IMR-90 (cell line): ENCODE measurements around the gene USP24. TPM values are rescaled to one million over a fixed set of nuclear protein-coding genes. Genes with fewer than 3 reads are reported as not detected.

Experiments
- ATAC-seq: fragments of 200-7000 bp; cut with Tn5 transposase; 2 replicates; pipeline ENCODE4 v1.9.1; 2020; ENCODE audit warnings: low read depth, mild to moderate bottlenecking, moderate library complexity
- BruUV-seq: library from RNA; stranded (reverse); fragments of 400-500 nt; replicated peaks from 2 replicates; lab custom pipeline; 2021; lab: Mats Ljungman, UMichigan
- CTCF ChIA-PET: fragments of 300-600 bp; formaldehyde crosslinking; extraction: SDS; loops from one replicate; lab custom pipeline; 2021; ENCODE audit warnings: antibody characterized with exemption; lab: Yijun Ruan, JAX
- POLR2A ChIA-PET: fragments of 300-600 bp; sonication (Branson Sonifier 250); formaldehyde crosslinking; loops from one replicate; lab custom pipeline; 2022; ENCODE audit warnings: antibody characterized with exemption; ENCODE audit not compliant: unreplicated experiment; lab: Charles Lee
- DNase-seq: peaks from one replicate; pipeline ENCODE4 v3.0.0; 2013
- H2AFZ ChIP-seq: replicated peaks from 2 replicates; pipeline ENCODE3; 2013; ENCODE audit warnings: low read length, mild to moderate bottlenecking; ENCODE audit not compliant: poor library complexity
- H2AK5ac ChIP-seq: 2 replicates; pipeline ENCODE4 v1.6.1; 2013; ENCODE audit warnings: low read depth, low read length, inconsistent platforms
- H2AK9ac ChIP-seq: replicated peaks from 2 replicates; pipeline ENCODE3; 2013; ENCODE audit warnings: mild to moderate bottlenecking, low read depth, low read length, moderate library complexity; ENCODE audit not compliant: poor library complexity
- H2BK120ac ChIP-seq: 2 replicates; pipeline ENCODE4 v1.6.1; 2013; ENCODE audit warnings: low read depth, low read length, inconsistent platforms
- H2BK15ac ChIP-seq: 3 replicates; pipeline ENCODE4 v1.6.1; 2013; ENCODE audit warnings: low read depth, low read length, inconsistent platforms
- H2BK20ac ChIP-seq: 2 replicates; pipeline ENCODE4 v1.6.1; 2013; ENCODE audit warnings: low read depth, mild to moderate bottlenecking, inconsistent platforms, low read length, moderate library complexity
- H2BK5ac ChIP-seq: 2 replicates; pipeline ENCODE4 v1.6.1; 2013; ENCODE audit warnings: mild to moderate bottlenecking, low read depth, low read length, inconsistent platforms; ENCODE audit not compliant: poor library complexity, severe bottlenecking
- H3K14ac ChIP-seq: replicated peaks from 2 replicates; pipeline ENCODE4 v1.6.1; 2013; ENCODE audit warnings: low read depth, low read length, inconsistent platforms
- H3K18ac ChIP-seq: 2 replicates; pipeline ENCODE4 v1.6.1; 2013; ENCODE audit warnings: low read depth, low read length, control low read depth
- H3K23ac ChIP-seq: 2 replicates; pipeline ENCODE4 v1.6.1; 2013; ENCODE audit warnings: low read depth, low read length, inconsistent platforms
- H3K27ac ChIP-seq: 2 replicates; pipeline ENCODE4 v1.5.1; 2013; ENCODE audit warnings: mild to moderate bottlenecking, control low read depth, low read length; ENCODE audit not compliant: insufficient read depth
- H3K27me3 ChIP-seq: 2 replicates; pipeline ENCODE4 v1.6.1; 2013; ENCODE audit warnings: low read length; ENCODE audit not compliant: control insufficient read depth, insufficient read depth
- H3K36me3 ChIP-seq: 2 replicates; pipeline ENCODE4 v1.6.1; 2013; ENCODE audit warnings: low read length, mixed read lengths; ENCODE audit not compliant: control insufficient read depth, insufficient read depth
- H3K4ac ChIP-seq: 2 replicates; pipeline ENCODE4 v1.6.1; 2013; ENCODE audit warnings: low read depth, low read length, inconsistent platforms
- H3K4me1 ChIP-seq: 2 replicates; pipeline ENCODE4 v1.6.1; 2013; ENCODE audit warnings: low read length, mixed read lengths; ENCODE audit not compliant: control insufficient read depth, insufficient read depth
- H3K4me2 ChIP-seq: 2 replicates; pipeline ENCODE4 v1.6.1; 2013; ENCODE audit warnings: low read depth, mild to moderate bottlenecking, control low read depth, low read length, moderate library complexity
- H3K4me3 ChIP-seq: 2 replicates; pipeline ENCODE4 v1.5.1; 2013; ENCODE audit warnings: low read depth, mild to moderate bottlenecking, control low read depth, low read length, moderate library complexity; ENCODE audit not compliant: insufficient read depth
- H3K56ac ChIP-seq: 2 replicates; pipeline ENCODE4 v1.6.1; 2013; ENCODE audit warnings: low read length, inconsistent platforms; ENCODE audit not compliant: insufficient read depth; ENCODE audit errors: extremely low read depth
- H3K79me1 ChIP-seq, 2 experiments: 2 replicates each; pipeline ENCODE4 v1.6.1; 2013; ENCODE audit warnings: low read length in 2 of 2, inconsistent platforms in 1 of 2, low read depth in 1 of 2
- H3K9ac ChIP-seq: 2 replicates; pipeline ENCODE4 v1.6.1; 2013; ENCODE audit warnings: low read depth, low read length, control low read depth
- H3K9me1 ChIP-seq: 2 replicates; pipeline ENCODE4 v1.6.1; 2013; ENCODE audit warnings: low read length, inconsistent platforms; ENCODE audit not compliant: insufficient read depth
- H3K9me3 ChIP-seq: 2 replicates; pipeline ENCODE4 v1.6.1; 2013; ENCODE audit warnings: low read length; ENCODE audit not compliant: control insufficient read depth, insufficient read depth
- H4K20me1 ChIP-seq: 2 replicates; pipeline ENCODE4 v1.6.1; 2013; ENCODE audit warnings: low read length, inconsistent platforms; ENCODE audit not compliant: insufficient read depth
- H4K5ac ChIP-seq: 2 replicates; pipeline ENCODE4 v1.6.1; 2013; ENCODE audit warnings: mild to moderate bottlenecking, low read depth, low read length, control low read depth
- H4K8ac ChIP-seq, 2 experiments: 2 replicates each; pipeline ENCODE4 v1.6.1; 2013; ENCODE audit warnings: low read depth in 2 of 2, low read length in 2 of 2, control low read depth in 1 of 2, inconsistent platforms in 1 of 2
- H4K91ac ChIP-seq: 2 replicates; pipeline ENCODE4 v1.6.1; 2013; ENCODE audit warnings: low read depth, low read length, inconsistent platforms; ENCODE audit not compliant: insufficient read depth
- BHLHE40 ChIP-seq: fragments of 150-350 bp; IDR thresholded peaks from 2 replicates; pipeline ENCODE4 v1.6.1; 2016; ENCODE audit warnings: mild to moderate bottlenecking, low read depth, low read length
- CEBPB ChIP-seq: IDR thresholded peaks from 2 replicates; pipeline ENCODE4 v1.6.1; 2012; ENCODE audit warnings: low read depth, low read length, improper control_type of control experiment
- CHD1 ChIP-seq: IDR thresholded peaks from 2 replicates; pipeline ENCODE4 v1.6.1; 2012; ENCODE audit warnings: low read depth, low read length, improper control_type of control experiment
- CTCF ChIP-seq: conservative IDR thresholded peaks from 2 replicates; pipeline ENCODE4 v1.5.1; 2012; ENCODE audit warnings: mild to moderate bottlenecking, low read depth, low read length, improper control_type of control experiment
- ELK1 ChIP-seq: fragments of 150-350 bp; IDR thresholded peaks from 2 replicates; pipeline ENCODE4 v1.6.1; 2016; ENCODE audit warnings: low read depth, mild to moderate bottlenecking, low read length, moderate library complexity, borderline replicate concordance
- FOS ChIP-seq: fragments of 150-350 bp; IDR thresholded peaks from 2 replicates; pipeline ENCODE4 v1.6.1; 2016; ENCODE audit warnings: low read depth, low read length
- MAFK ChIP-seq: IDR thresholded peaks from 2 replicates; pipeline ENCODE4 v1.6.1; 2012; ENCODE audit warnings: low read depth, low read length, improper control_type of control experiment
- MAZ ChIP-seq: IDR thresholded peaks from 2 replicates; pipeline ENCODE4 v1.6.1; 2012; ENCODE audit warnings: low read depth, mild to moderate bottlenecking, low read length, improper control_type of control experiment, moderate library complexity, borderline replicate concordance
- MXI1 ChIP-seq: IDR thresholded peaks from 2 replicates; pipeline ENCODE4 v1.6.1; 2012; ENCODE audit warnings: low read depth, mild to moderate bottlenecking, low read length, moderate library complexity, borderline replicate concordance
- NFE2L2 ChIP-seq: fragments of 150-350 bp; IDR thresholded peaks from 2 replicates; pipeline ENCODE4 v1.6.1; 2016; ENCODE audit warnings: low read depth, mild to moderate bottlenecking, low read length
- POLR2A ChIP-seq: IDR thresholded peaks from 2 replicates; pipeline ENCODE4 v1.6.1; 2012; ENCODE audit warnings: mild to moderate bottlenecking, low read depth, low read length
- RAD21 ChIP-seq: IDR thresholded peaks from 2 replicates; pipeline ENCODE4 v1.6.1; 2012; ENCODE audit warnings: low read length, improper control_type of control experiment
- RCOR1 ChIP-seq: IDR thresholded peaks from 2 replicates; pipeline ENCODE4 v1.6.1; 2012; ENCODE audit warnings: mild to moderate bottlenecking, low read length, improper control_type of control experiment; ENCODE audit not compliant: insufficient replicate concordance
- RFX5 ChIP-seq: IDR thresholded peaks from 2 replicates; pipeline ENCODE4 v1.8.0; 2012; ENCODE audit warnings: low read depth, mild to moderate bottlenecking, low read length, moderate library complexity
- SMC3 ChIP-seq: fragments of 150-350 bp; IDR thresholded peaks from 2 replicates; pipeline ENCODE4 v1.6.1; 2016; ENCODE audit warnings: low read depth, mild to moderate bottlenecking, antibody characterized with exemption, low read length, moderate library complexity
- USF2 ChIP-seq: fragments of 150-350 bp; IDR thresholded peaks from 2 replicates; pipeline ENCODE4 v1.6.1; 2017; ENCODE audit warnings: mild to moderate bottlenecking, antibody characterized with exemption, low read length, low read depth
- WGBS, 2 experiments: methylation state at CpG; one replicate each; pipeline versions ENCODE4 v1.1.5 to v1.1.7; 2013; ENCODE audit warnings: missing lambda C conversion rate in 2 of 2; ENCODE audit not compliant: insufficient read length in 1 of 2; ENCODE audit errors: extremely low coverage in 2 of 2; 5-methylcytosine and 5-hydroxymethylcytosine counted together
- dilution Hi-C: fragments of 300-500 bp; cut with HindIII; formaldehyde crosslinking; loops from one replicate; pipeline ENCODE4 v1.14.3; 2018; ENCODE audit warnings: low sequenced_read_pairs; ENCODE audit not compliant: unreplicated experiment
- in situ Hi-C: fragments of 300-500 bp; cut with MboI; formaldehyde crosslinking; loops from 3 replicates; pipeline ENCODE4 v1.14.3; 2019; ENCODE audit warnings: low sequenced_read_pairs, inconsistent platforms, mixed read lengths
- intact Hi-C: fragments of 100-400 bp; cut with micrococcal nuclease; formaldehyde crosslinking; loops from 2 replicates; pipeline ENCODE4 v1.10.0; 2022
- polyA plus RNA-seq, 3 experiments: library from polyadenylated mRNA; depleted of rRNA; stranded (reverse); fragments of >200 nt; gene quantifications; 2 replicates each; pipeline ENCODE4 v1.2.3, GENCODE V29; 2012; ENCODE audit warnings: low replicate concordance in 1 of 3
- total RNA-seq: library from RNA; depleted of rRNA; stranded (reverse); fragments of >200 nt; gene quantifications from 2 replicates; pipeline ENCODE4 v1.2.3, GENCODE V29; 2012

USP24 gene
- total and polyA plus RNA-seq, 2 of the 4 experiments (the other 2 are of a cell fraction), result 8.4 to 36.7 TPM

- in situ Hi-C loops (no loop called here), intact Hi-C loops (no loop called here), dilution Hi-C loops (no loop called here)
- Histone ChIP-seq H2BK15ac (no peak overlapping the region), H4K5ac (no peak overlapping the region), H2BK20ac (no peak overlapping the region), H3K14ac (no peak overlapping the region), H3K27ac (no peak overlapping the region), H3K4me1 (no peaks in the 10 kb centered on the region; the same call in 1 of the 2 replicates), H3K18ac (no peak overlapping the region), H3K9me3 (no peaks in the 10 kb centered on the region), H3K9me1 (no peaks in the 10 kb centered on the region), H2BK5ac (no peak overlapping the region), H2BK120ac (no peak overlapping the region), H4K8ac (no peak overlapping the region), H2AK9ac (peak overlapping the region; percentile 33), H3K36me3 (no peaks in the 10 kb centered on the region), H2AFZ (peak overlapping the region; percentile 26), H4K91ac (no peak overlapping the region), H4K20me1 (no peaks in the 10 kb centered on the region), H3K4ac (no peak overlapping the region), H2AK5ac (no peak overlapping the region), H3K79me1 (no peaks in the 10 kb centered on the region), H3K9ac (no peak overlapping the region), H3K4me2 (no peak overlapping the region), H3K4me3 (no peak overlapping the region), H3K56ac (no peak overlapping the region), H3K23ac (no peak overlapping the region), H3K27me3 (0 out of 2 replicates have a peak, but pooled peaks cover 3% of the 10 kb centered on the region)
- ATAC-seq (no peak), DNase-seq (peak; percentile 35)
- TF ChIP-seq MAZ (no peak), CTCF (no peak), MAFK (no peak), NFE2L2 (no peak), FOS (no peak), RCOR1 (no peak), SMC3 (no peak), POLR2A (no peak), MXI1 (no peak), BHLHE40 (no peak), USF2 (no peak), RAD21 (no peak), CHD1 (no peak), RFX5 (no peak), CEBPB (no peak), ELK1 (no peak)
- no TSS peak for BruUV-seq
- WGBS, 2 experiments, result no CpG with 5 or more reads among the region's 3 CpGs
- CTCF ChIA-PET, result no interaction called here
- POLR2A ChIA-PET, result no interaction called here
These were observed 42.8 kb upstream of the USP24 start for GRCh38 chr1:55257958-55258357.
